NCI-H1417 (cell line): ENCODE results near the gene CLK3.
"Not testable (repeated sequence)": the region's sequence is repeated elsewhere in the genome, so short reads cannot be mapped to it uniquely, and the experiment has no call there.

ENCODE experiments used
- DNase-seq, 3 experiments: peaks; one replicate each; lab custom pipeline; 2025; lab: John Stamatoyannopoulos, UW

The CLK3 gene

DNA sequence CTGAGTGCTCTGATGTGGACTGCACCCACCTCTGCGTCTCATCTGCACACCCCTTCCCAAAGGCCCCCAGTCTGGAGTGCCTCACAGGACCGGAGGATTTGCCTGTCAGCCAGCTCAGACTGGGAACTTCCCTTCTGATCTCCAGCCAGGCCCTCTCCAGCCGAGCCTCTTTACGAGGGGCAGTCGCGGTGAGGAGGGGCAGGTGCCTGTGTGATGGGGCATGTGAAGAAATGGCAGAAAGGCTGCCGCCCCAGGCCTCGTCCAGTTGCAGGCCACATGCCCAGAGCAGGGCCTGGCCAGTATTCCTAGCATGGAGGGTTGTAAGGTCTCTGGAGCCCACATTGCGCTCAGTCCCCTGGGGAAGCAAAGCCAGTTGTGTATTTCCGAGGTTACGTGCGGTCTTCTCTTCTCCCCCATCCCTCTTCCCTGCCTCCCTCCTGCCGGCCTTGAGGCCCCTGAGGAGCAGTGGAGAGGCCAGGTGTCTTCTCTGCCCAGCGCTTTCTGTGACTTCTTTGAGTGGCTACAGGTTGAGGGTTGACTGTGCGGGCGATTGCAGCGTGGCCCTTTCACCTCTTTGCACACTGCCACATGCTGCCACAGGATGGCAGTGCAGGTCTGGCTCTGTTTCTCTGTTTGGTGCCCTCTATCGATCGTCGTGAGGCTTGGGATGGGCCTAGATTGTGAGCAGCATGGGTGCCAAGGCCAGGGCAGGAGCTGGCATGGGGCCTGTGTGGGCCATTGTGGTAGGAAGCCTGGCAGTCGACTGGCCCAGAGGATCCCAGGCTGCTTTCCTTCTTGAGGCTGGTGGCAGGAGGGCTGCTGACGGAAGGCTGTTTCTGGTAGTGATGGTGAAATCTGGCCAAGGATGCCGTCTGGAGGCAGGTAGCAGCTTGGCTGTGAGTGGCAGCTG, 5.3 kb downstream of the CLK3 start:
- peak in 2 of 3 experiments; percentile 52 to 76 for DNase-seq

DNA sequence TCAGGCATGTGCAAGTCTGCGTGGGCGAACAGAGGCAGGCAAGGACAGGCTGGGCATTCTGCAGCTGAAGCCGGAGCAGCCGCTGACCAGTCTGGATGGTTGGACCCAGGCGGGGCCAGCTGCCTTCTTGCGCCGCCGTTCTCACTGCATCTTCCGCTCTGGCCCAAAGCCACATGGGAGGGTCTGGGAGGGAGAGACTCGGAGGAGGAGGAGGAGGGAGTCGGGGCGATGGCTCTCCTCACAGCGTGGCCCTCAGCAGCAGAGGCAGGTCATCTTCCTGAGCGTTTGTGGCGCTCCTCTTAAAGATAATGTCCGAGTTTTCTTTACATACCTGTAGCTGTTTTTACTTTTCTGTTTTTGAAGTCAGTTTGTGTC, 5.9 kb downstream of the CLK3 start:
- DNase-seq = no peak

DNA sequence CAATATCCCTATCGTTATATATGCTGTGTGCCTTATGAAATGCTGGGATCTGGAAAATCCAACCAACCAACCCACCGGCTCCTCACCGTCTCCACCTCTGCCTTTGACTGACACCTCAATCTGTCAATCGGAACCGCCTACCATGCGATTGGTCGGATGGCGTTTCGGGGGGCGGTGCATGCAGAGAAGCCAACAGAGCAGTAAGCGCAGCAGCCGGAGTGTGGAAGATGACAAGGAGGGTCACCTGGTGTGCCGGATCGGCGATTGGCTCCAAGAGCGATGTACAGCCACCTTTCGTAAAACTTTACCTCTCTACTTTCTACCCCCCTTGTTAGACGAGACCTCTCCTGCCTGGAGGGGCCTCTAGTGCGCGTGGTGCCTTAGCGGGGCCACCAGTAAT, 6.3 kb downstream of the CLK3 start:
- peak in 1 of 3 experiments; percentile 14 for DNase-seq

DNA sequence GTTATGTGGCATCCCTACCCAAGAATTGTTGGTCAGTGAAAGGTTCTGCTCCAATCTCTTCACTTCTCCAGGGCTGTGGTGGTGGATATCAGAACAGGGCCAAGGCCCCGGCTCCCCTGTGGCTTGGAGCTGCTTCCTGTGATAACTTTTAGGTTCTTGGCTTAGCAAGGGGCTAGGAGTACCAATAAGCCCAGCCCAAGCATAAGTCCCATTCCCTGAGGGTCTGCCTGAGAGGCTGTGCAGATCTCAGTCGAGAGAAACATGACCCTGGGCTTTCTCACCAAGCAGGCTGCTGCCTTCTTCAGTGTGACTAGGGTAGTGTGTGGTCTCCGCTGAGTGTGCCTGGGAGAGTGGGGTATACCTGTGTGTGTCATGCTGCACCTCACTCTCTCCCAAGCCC, 7.1 kb downstream of the CLK3 start:
- DNase-seq = no peak

DNA sequence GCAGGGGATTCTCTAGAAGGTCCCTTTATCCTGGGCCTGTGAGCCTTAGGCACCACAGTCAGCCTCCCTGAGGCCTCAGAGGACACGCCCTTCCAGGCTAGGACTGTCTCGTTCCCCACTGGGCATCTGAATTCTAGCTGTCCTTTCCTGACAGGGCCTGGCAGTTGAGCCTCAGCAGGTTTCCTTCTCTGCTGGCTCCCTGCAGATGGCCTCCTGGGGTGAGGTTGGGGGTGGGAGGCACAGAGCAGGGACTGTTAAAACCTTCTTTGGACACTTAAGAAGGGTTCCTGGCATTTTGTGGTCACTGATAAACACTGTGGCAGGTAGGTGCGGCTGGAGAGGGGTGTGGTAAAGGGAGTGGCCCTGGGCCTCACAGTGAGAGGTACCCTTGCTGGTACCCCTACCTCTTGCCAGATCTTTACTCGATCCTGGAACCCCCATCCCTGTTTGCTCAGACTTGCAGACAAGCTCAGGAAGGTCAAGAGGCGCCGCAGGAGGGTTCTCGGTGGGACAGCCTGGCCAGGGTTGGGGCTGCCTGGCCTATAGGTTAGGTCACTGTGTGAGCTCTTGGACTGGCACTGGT, 8.5 kb downstream of the CLK3 start:
- DNase-seq = no peak

DNA sequence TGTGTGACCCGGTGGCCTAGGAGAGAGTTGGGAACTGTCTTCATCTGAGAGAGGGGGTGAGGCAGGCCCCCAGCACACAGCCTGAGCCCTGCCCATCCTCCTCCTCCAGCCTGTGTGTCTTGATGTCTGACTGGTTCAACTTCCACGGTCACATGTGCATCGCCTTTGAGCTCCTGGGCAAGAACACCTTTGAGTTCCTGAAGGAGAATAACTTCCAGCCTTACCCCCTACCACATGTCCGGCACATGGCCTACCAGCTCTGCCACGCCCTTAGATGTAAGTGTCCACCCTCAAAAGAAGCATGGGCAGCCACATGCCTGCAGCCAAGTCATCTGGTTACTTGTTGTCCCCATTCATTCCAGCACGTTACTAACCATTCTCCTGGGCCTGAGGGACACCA, 10.1 kb downstream of the CLK3 start:
- DNase-seq = no peak

DNA sequence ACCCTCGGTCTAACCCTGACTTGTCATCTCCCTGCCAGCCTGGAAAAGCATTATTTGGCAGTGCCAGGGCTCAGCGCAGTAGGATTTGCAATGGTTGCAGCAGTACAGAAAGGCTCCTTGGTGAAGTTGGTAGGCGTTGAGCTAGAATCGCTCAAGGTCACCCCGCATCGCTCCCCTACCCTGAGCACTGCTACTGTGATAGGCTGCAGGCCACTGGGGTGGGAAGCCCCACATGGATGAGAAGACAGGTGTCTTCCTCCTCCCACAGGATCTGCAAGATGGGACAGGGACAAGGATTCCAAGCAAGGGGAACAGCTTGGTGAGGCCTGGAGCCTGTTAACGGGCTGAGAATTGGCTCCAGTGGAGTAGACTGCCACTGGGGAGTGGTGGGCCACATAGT, 10.7 kb downstream of the CLK3 start:
- DNase-seq = no peak

DNA sequence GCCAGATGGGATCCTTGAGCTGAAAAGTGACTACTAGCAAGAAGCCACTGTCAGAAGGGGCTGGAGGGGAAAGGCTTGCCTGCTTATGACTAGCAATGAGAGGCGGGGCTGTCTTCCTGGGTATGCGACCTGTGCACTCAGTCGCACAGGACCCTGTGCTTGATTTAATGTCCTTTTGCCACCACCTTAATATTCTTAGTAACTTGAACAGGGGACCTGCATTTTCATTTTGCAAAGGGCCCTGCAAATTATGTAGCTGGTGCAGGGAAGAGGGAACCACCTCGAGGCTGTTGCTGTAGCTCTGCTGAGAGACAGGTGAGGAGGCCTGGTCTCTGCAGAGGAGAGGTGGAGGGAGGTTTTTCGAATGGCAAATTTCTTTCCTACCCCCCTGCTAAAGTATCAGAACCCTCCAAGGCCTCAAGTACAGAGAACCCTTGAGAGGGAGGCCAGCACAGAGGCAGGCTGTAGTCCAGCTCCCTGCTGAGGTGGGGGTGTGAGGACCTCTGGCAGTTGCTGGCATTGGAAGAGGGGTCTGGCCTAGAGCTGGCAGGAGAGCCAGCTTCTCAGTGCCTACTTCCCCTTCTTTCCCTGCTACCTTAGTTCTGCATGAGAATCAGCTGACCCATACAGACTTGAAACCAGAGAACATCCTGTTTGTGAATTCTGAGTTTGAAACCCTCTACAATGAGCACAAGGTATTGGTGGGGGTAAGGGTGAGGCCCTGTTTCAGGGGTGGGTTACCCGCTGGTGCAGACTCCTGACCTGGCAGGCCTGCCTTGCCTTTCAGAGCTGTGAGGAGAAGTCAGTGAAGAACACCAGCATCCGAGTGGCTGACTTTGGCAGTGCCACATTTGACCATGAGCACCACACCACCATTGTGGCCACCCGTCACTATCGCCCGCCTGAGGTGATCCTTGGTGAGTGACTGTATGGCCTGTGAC, 11.4 kb downstream of the CLK3 start:
- DNase-seq = no peak

DNA sequence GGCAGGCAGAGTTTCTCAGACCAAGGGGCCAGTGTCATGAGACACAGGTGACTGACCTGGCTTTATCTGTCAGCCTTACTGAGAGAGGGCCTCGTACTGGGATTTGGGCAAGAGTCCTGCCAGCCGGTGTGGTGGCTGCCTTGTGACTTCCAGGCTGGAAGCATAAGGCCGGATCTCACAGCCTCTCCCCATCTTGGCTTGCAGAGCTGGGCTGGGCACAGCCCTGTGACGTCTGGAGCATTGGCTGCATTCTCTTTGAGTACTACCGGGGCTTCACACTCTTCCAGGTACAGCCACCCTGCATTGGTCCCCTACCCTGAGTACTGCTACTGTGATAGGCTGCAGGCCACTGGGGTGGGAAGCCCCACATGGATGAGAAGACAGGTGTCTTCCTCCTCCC, 12.1 kb downstream of the CLK3 start:
- DNase-seq = no peak

DNA sequence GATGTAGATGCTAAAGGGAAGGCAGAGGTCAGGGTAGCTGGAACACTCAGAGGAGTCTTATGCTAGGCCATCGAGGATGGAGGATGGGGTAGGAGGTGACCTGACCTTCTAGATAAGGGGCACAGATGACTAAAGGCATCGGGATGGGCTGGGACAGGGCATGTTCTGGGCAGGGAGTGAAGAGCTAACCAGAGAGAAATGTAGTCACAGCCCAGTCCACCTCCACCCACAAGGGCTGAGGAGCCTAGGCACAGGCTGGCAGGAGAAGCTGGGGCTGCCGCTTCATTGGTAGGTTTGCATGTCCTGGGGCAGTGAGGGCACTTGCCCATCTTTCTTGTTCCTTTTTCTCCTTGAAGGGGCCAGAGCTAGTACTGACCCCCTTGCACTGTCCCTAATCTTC, 12.6 kb downstream of the CLK3 start:
- no peak for DNase-seq

DNA sequence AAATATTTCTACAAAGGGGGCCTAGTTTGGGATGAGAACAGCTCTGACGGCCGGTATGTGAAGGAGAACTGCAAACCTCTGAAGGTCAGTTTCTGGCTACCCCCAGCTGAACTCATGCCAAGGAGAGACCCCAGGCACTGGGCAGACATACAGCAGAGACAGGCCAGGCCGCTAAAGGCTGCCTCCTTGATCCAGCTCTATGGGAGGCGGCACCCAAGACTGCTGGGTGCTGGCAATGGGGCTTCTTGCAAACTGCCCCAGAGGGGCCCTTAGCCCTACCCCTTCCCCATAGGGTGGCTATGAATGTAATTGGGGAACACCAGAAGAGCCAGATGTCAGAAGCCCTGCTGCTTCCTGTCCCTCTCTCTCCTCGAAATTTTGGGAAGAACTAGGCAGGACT, 13.3 kb downstream of the CLK3 start:
- DNase-seq = no peak

DNA sequence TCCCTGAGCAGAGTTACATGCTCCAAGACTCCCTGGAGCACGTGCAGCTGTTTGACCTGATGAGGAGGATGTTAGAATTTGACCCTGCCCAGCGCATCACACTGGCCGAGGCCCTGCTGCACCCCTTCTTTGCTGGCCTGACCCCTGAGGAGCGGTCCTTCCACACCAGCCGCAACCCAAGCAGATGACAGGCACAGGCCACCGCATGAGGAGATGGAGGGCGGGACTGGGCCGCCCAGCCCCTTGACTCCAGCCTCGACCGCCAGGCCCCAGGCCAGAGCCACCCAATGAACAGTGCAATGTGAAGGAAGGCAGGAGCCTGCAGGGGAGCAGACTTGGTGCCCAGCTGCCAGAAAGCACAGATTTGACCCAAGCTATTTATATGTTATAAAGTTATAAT, 14.1 kb downstream of the CLK3 start:
- DNase-seq = not testable (repeated sequence)

DNA sequence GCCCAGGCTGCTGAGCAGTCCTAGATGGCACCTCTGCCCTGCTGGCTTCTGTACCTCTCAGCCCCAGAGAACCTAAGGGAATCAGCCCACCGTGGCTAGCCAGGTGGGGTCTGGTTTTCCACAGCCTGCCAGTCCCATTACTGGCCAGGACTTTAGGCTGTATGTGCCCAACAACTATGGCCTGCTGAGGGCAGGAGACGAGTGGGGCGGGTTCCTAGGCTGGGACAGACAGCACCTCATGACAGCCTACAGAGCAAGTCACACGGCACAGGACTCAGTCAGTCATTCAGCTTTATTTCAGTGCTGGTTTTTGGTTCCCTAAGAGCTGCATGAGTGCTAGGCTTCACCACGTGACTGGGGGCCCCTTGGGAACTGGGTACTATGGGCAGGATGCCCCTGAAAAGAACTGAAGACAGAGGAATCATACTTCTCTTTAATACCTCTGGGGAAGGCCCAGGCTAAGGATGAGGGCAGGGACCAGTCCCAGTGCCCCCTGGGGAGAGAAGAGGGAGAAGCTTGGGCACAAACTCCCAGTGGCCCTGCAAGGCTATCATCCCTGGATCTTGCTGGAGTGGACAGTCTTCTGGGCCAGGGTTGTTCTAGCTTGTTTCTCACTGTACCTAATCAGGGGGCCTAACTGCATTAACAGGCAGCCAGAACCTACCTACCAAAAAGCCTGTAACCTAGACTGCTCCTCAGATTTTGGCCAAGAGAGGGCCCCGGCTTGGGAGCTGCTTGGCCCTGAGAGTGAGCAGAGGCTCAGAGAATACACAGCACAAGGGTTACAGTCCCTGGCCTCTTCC, 14.8 kb downstream of the CLK3 start:
- DNase-seq = no peak

DNA sequence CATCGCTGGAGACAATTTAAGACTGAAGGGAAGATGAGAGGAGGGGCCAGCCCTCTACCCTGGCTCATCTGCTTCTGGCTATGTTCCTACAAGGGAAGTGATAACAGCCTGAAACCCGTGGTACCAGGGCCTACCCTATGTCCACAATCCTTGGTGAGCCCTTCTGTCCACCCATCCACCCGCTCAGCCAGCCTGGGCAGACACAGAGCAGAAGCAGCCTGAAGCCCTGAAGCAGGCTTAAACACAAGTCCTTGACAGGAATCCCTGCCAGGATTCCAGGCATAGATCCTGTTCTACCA, 15.4 kb downstream of the CLK3 start:
- DNase-seq = no peak

DNA sequence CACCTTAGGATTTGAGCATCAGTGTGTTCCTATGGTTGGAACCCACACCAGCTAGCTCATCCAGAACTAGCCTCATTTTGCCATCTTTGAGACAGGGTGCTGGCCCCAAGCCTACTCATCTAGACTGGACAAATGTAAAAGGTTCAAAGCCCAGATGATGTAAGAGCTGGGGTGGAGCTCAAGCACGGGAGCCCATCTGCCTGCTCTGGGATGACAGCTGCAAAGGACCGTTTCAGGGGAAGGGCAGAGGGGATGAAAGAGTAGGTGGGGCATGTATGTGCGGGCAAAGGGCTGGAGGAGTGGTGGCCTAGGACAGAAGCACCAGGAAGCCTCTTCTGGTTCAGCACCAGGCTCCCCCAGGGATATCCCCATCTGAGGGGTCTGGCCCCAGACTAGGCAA, 15.8 kb downstream of the CLK3 start:
- no peak for DNase-seq

DNA sequence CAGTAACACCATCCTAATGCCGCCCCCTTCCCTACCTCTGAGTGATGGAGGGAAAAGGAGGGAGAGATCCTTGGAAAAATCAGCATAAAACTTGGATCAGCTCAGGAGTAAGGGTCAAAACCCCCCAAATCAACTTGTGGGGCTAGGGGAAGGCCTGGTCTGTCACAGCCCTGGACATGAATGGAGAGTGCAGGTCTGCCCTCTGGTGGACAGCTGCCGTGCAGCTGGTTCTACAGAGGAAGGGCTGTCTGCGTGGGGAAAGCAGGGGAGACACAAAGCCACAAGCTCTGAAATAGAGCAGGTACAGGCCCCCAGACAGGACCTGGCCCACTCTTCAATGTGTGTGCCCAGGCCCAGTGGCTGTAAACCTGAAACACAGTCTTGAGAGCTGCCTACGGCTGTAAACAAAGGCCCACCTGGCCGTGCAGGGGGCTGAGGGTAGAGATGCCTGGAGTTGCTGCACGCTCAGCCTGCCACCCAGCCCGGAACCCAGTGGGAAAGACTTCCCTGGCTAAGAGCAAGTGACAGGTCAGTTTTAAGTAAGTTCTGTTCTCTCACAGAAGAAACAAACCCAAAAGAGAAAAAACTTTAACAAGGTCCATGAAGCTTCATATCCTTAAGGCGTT, 16.4 kb downstream of the CLK3 start:
- peak in 2 of 3 experiments; percentile 48 to 73 for DNase-seq

DNA sequence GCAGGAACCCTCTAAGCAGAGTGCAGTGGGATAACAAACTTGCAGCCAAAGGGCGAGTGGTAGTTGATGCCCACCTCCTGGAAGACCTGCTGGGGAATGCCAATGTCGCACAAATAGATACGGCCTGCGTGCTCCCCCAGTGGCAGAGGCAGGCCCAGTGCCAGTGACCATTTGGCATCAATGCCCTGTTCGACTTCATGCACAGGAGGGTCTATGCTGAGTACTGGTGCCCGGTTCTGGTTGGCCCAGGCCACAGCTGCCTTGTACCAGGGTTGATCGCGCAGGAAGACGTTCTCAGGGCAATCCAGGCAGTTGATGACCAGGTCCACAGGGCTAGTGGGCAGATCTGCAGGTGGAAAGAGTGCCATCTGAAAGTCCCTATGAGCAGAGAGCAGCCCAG, 17.0 kb downstream of the CLK3 start:
- DNase-seq = no peak

DNA sequence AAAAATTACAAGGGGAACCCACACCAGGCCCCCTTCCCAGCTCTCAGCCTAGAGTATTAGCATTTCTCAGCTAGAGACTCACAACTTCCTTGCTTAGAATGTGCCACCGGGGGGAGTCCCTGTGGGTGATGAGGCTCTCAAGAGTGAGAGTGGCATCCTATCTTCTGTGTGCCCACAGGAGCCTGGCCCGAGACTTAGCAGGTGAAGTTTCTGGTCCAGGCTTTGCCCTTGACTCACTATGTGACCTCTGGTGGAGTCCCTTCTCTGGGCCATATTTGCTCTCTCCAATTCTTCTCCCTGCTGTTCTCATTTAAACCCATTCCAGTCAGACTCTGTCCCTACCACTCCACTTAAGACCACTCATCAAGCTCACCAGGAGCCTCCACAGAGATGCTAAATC, 18.1 kb downstream of the CLK3 start:
- DNase-seq = no peak

DNA sequence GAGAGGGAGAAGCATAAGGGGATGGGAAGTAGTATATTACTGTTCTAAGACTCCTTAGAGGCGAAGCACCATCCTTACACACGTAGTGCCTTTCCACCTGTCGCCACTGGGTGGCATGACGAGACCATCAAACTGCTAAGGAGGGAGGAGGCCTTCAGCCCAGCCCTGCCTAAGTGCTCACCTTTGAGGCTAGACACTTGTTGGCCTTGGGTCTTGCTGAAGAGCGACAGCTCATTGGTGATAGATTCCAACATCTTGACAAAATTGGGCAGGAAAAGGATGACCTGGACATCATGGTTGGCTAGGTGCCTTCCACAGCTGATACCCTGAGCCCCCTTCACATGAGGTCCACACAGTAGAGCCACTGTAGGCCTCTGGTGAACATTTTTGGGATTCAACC, 19.6 kb downstream of the CLK3 start:
- DNase-seq = peak; percentile 54 to 85 (median 70)

DNA sequence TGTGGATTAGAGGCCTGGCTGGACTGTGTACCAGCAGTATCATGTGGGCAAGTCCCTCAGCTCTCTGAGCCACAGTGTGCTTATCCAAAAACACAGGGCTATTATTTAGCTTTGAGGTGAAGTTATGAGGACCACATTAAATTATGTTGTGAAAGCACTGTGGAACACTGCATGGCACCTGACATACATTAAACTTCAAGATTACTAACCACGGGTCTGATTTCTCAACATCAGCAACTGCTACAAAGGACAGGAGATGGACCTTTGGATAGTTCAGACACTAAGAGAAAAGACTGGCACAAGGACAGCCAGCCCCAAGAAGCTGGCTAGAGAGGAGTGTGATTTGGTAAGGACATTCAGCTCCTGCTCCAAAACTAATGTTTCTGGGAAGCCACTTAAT, 21.3 kb downstream of the CLK3 start:
- DNase-seq = no peak

DNA sequence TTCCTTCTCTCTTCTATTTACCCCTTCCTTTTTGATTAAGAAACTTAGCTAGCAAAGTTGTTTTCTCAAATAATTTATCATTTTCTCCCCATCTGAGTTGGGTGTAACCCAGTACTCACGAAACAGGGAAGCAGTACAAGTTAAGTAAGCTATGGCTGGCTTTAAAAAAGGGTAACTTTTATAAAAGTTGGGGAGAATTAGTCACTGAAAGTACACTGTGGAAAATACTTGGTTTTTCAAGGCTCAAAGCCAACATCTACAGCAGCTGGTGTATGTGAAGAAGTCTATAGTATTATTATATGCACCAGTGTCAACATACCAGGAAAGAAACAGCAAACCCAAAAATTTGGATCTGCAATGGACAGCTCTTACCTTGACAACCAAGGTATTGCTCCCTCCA, 25.5 kb downstream of the CLK3 start:
- no peak for DNase-seq

DNA sequence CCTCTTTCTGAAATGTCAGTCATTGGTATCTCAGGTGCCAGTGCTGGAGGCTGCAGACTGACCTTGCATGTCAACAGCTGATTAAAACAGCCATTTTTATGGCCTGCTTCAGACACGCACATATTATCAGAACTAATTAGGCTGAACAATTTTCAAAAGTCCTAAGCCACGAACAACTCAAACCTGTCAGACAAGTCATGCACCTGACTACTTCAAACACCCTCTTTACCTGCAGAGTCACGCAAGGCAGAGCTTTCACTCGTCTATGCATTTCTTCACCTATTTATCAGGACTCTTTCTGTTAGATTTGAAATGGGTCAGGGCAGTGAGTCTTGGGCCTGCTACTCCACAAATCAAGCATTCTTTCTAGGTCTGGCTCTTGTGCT, 26.7 kb downstream of the CLK3 start:
- peak; percentile 51 to 93 (median 80) for DNase-seq
